ENCODE data around the gene BICD1. TPM values are rescaled to one million over a fixed set of nuclear protein-coding genes. Genes with fewer than 3 reads are reported as not detected.

The BICD1 gene
- 0.90 and 10.0 TPM in 2 replicates for total RNA-seq

DNA sequence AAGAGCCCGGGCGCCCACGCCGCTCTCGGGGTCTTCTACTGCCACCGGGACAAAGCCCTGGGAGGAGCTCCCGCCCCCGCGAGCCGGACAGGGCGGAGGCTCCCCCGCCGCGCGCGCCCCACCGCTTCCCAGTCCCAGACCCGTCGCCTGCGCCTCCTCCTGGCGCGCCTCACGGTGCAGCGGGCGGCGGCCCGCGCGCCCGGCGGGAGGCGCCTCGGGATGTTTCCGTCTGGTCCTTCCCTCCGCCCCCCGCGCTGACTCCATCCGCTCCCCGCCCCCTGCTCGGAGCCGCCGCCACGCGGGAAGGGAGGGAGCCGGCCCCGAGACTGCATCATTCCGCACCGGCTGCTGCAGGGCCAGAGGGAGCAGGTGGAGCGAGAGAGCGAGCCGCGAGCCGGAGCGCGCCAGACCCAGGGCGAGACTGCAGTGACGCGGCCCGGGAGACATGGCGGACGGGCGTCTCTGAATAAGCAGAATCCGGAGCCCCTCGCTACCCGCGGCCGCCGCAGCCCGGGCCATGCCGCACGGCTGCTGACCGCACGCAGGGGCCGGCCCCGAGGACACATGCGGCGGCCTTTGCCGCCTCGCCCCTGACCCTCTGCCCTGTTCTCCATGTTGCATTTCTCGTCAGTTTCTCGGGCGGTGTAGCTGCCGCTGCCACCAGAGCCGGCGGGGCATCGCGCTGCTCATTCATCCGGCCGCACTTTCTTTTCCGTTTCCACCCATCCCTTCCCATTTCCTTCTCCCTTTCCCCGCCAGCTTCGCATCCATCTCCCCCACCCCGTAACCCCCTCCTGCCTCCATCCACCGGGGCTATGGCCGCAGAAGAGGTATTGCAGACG, at the start of gene BICD1:
Gene BICD1 (plus strand): TSS at position 331 of the 842 bp plus-strand sequence. CDS start 485 bp downstream, at position 816.

DNA sequence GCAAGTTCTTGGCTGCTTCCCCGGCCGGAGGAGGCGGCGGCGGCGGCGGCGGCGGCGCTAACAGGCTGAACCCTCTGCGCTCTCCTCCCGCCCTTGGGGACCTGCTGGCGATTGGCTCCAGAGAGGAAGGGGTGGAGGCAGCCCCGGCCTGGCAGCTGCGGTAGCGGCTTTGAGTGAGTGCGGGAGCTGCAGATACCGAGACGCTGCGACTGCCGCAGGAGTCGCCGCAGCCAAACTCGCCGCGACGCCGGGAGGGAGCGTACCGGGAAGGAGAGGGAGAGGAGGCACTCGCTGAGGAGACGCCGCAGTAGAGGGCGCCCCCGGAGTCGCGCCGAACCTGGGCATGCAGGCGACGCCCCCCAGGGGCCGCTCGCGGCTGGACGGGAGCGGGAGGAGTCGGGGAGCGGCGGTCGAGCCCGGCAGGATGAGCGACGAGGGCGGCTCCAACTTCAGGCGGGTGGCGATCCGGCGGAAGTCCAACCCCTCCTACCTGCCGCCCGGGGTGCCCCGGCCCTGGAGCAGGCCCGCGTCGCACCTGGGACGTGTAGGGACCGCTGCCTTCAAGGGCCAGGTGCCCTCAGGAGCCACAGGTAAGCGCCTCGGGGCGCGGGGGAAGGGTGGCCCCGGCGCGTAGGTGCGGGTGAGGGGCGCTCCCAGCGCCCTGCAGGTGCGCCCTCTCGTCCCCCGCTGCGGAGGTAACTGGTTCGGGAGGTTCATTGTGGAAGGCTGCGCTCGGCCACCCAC, 292.9 kb downstream of the BICD1 start, which contains the start of gene FGD4:
Gene FGD4 (plus strand): TSS at position 189 of the 744 bp plus-strand sequence.

Other genes with a start within 250 kb of the BICD1 start
- gene RESF1, start 147.4 kb upstream of the BICD1 start, total RNA-seq = 52.0 and 57.5 TPM in 2 replicates